ENCODE measurements around the gene PLCH2.
"Not testable (repeated sequence)": the region's sequence is repeated elsewhere in the genome, so short reads cannot be mapped to it uniquely, and the experiment has no call there.

PLCH2 gene

GRCh38 chr1:2441746-2442145 lies 34.3 kb upstream of the PLCH2 start:
- DNase-seq: no peak

- no peak for DNase-seq
Observed at GRCh38 chr1:2442661-2443060, 33.4 kb upstream of the PLCH2 start.

DNA sequence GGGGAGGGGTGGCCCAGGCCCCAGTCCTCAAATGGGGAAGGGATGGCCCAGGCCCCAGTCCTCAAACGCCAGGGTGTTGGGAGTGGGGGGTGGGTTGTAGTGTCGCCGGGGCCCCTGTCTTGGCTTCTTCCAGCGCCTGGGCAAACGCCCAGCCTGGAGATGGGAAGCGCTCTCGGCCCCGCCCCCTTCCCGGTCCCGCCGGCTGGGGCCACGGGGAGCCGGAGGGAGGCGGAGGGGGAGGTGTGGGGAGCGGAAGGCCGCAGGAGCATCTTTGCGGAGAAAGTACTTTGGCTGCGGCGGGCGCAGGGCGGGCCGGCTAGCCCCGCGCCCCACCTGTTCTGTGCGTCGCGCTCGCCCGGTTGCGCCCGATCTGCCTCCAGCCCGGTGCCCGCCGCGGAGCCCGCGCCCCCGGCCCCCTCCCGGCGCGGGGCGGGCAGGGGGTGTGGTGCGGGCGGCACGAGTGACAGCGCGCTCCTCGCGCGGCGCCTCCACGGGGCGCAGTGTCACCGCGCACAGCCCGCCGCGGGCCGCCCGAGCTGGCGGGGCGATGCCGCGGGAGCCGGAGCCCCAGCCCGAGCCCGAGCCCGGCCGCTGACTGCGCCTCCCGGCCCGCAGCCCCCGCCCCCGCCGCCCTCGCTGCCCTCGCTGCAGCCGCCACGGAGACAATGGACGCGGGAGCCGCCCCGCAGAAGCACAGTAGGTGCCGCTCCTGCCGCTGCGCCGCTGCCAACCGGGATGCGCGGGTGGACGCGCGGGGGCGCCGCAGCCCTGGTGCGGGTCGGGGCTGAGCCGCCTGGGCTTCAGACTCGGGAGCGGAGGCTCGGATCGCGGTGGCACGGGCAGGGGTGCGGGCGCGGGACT lies 32.6 kb upstream of the PLCH2 start:
- no peak for DNase-seq

- no peak for DNase-seq
Observed at GRCh38 chr1:2444138-2444591, 31.9 kb upstream of the PLCH2 start.

- DNase-seq: no peak
Observed at GRCh38 chr1:2445162-2445822, 30.8 kb upstream of the PLCH2 start.

- no peak for DNase-seq
Observed at GRCh38 chr1:2445823-2446215, 30.3 kb upstream of the PLCH2 start.

DNA sequence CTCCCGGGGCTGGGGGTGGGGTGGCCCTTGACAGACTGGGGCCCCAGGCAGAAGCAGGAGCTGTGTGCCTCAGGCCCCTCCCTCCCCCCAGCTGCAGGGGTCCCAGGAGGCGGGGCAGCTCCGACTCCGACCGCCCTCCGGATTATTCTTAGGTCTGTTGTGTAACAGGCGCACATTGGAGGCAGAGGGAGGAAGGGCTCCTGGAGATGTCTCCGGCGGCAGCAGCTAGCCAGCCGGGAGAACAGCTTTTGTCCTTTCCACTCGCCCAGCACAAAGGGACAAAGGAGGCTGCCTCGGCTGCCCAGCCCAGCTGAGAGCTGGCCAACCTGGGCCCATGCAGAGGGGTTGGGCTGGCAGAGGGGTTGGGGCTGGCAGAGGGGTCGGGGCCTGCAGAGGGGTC lies 29.7 kb upstream of the PLCH2 start:
- no peak for DNase-seq

DNA sequence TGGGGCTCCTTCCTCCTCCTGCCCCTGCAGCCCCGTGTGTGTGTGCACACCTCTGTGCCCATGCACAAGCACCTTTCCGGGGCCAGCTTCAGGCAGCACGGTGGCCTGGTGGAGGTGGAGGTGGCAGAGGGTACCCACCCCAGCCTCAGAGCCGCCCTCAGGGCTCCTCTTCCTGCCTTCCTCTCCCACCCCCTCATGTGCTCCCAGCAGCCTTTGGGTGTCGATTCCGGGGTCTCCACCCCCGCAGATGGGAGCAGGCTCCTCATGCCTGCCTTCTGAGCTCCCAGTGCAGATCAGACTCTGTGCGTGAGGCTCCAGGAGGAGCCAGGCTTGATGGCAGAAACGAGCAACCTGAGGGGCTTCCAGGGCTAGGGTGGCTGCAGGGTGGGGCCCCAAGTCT lies 29.2 kb upstream of the PLCH2 start:
- no peak for DNase-seq

GRCh38 chr1:2447276-2448097 lies 28.6 kb upstream of the PLCH2 start:
- DNase-seq: no peak

DNA sequence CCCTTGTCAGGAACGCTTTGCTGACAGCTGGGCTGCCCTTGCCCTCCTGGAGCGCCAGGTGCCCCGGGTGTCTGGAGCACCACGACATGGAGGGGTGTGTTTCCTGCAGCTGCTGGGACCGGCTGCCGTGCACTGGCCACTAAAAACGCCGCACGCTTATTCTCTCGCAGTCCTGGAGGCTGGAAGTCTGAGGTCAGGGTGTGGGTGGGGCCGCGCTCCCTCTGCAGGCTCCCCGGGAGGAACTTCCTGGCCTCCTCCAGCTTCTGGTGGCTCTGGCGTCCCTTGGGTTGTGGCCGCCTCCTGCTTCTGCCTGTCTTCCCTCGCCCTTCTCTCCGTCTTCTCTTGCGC lies 28.0 kb upstream of the PLCH2 start:
- no peak for DNase-seq

DNA sequence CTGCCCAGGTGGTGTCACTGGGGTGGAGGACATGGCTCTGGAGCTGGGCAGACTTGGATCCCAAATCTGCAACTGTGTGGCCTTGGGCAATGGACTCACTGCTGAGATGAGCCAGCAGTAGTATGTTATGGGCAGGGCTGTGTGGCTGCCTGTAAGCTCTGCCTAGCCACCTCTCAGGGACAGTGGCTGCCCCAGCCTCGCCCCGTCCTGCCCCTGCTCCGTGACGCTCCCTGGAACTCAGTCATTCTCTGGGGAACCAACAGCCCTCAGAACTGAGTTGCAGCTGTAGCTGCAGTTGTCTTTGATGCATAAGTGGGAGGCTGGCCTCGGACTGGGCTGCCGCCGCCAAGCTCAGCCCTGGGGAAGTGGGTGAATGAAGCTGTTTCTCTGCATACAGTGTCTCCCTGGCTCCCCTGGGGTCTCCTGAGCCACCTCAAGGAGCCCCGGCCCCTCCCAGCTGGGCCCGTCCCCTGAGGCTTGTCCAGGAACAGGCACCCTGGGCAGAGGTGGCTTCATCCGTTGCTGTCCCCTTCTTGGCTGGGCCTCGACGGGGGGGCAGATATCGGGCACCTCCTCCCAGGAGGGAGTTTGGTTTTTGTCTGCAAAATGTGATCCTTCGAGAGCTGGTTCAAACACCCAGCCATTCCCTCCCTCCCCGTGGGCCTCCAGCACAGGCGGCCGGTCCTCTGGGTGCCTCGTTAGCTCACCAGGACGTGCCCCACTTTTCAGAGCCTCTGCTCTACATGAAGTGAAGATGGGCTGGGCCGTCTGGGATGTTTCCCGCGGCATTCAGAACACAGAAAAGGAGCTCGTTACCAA lies 26.2 kb upstream of the PLCH2 start:
- no peak for DNase-seq

- no peak for DNase-seq
Observed at GRCh38 chr1:2451741-2452140, 24.3 kb upstream of the PLCH2 start.

GRCh38 chr1:2452201-2452931 lies 23.7 kb upstream of the PLCH2 start:
- DNase-seq: no peak

- DNase-seq: no peak
Observed at GRCh38 chr1:2452932-2453315, 23.2 kb upstream of the PLCH2 start.

- no peak for DNase-seq
Observed at GRCh38 chr1:2454227-2454626, 21.9 kb upstream of the PLCH2 start.

DNA sequence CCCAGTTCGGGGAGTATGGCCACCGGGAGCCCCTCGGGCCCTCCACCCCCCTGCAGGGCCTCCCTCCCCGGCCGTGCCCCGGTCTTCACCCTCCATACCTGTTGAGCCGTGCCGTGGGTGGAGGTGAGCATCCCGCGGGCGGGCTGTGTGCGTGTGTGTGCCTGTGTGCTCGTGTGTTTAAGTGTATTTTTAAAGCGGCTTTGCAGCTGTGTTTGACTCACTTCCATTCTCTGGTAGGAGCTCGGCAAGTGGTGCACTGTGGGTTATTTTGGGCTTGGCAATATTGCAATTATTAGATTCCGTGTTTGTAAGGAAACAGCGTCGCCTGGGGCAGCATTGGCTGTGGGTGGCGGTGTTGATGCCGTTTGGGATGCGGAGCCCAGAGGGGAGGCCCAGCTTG lies 20.3 kb upstream of the PLCH2 start:
- no peak for DNase-seq

DNA sequence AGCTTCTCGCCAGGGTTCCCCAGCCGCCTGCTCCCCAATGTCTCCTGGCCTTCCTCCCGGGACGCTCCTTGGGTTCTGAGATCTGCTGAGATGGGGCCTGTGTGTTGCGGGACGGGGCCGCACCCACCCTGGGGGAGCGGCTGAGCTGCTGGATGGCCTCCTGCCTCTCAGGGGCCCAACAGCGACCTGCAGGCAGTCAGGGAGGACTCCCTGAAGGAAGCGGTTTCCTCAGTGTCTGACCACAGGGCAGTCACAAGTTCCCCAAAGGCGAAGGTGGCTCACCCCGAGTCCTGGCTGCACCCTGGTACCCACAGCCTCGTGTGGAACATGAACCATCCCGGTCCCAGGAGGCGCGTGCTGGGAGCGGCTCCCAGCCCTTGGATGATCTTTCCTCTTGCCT lies 18.6 kb upstream of the PLCH2 start:
- DNase-seq: no peak

DNA sequence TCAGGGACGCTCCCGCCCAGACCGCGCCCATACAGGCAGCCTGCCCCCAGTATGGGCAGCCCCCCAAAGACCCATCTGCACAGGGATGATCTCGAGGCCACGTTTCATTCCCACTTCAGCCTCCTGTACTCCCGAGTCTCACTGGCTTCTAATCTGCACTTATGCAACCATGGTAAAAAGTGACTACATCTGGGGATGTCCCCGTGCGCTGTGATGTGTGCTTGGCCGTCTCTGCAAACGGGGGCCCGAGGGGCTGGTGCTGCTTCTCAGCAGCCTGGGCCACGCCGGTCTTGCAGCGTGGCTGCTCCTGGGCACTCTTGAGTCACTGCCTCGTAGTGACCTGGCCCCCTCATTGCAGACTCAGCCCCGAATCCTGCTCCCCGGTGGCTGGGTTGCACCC lies 17.4 kb upstream of the PLCH2 start:
- no peak for DNase-seq

DNA sequence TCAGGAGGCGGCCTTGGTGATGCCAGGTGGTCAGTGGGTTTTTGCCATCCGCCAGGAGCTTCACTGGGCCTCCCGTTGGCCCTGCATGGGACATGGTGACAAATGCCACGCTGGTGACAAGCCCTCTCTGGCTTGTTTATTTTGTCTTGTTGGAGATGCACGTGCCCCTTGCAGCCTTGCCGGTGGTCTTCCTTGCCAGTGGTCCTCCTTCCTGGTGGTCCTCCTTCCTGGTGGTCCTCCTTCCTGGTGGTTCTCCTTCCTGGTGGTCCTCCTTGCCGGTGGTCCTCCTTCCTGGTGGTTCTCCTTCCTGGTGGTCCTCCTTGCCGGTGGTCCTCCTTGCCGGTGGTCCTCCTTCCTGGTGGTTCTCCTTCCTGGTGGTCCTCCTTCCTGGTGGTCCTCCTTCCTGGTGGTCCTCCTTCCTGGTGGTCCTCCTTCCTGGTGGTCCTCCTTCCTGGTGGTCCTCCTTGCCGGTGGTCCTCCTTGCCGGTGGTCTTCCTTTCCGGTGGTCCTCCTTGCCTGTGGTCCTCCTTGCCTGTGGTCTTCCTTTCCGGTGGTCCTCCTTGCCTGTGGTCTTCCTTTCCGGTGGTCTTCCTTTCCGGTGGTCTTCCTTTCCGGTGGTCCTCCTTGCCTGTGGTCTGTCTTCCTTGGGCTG lies 16.9 kb upstream of the PLCH2 start:
- not testable (repeated sequence) for DNase-seq

DNA sequence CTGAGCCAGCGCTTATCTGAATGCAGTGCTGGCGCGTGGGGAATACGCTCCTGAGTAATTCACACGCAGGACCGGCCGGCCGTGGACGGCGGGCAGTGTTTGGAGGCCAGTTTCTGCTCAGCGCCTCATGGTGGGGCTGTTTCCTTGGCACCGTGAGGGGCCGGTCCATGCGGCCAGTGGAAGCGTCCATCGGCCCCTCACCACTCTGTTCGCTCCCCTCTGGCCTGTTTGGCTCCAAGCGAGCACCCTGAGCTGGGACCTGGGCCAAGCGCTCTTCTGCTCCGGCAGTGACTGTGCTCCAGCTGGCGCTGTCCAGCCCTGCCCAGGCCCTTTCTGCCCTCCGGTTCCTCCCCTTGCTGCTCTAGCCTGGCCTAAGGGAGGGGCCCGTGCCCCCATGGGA lies 16.3 kb upstream of the PLCH2 start:
- DNase-seq: no peak

DNA sequence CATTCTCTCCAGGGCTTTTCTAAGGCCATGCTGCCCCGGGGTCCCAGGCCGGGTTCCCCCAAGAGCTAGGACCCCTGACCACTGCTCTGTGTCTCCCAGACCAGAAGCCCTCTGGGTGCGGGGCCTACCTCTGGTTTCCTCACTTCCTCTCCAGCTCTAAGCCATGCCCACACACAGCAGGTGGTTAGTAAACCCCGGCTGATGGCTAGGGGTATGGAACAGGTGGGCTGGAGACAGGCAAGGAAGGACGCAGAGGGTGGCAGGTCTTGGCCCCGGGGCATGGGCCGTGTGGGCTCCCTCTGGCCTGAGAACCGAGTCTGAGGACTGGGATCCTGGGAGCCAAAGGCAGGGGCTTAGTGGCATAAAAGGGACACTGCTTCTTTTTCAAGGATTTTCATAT lies 15.9 kb upstream of the PLCH2 start:
- DNase-seq: no peak
